Neural progenitor cell (in vitro differentiated cells): ENCODE data around the gene MLYCD. TPM values are rescaled to one million over a fixed set of nuclear protein-coding genes. Genes with fewer than 3 reads are reported as not detected.

Source experiments
- DNase-seq: peaks from one replicate; pipeline ENCODE4 v3.0.0-alpha.2; 2016; ENCODE audit warnings: low spot score
- H2AFZ ChIP-seq: fragments of 200-600 bp; sonication (generic); replicated peaks from 2 replicates; pipeline ENCODE4 v1.6.1; 2016; ENCODE audit warnings: antibody characterized with exemption
- H3F3A ChIP-seq: fragments of 200-600 bp; sonication (generic); 2 replicates; pipeline ENCODE4 v1.6.1; 2016; ENCODE audit warnings: antibody characterized with exemption, low read depth
- H3K27ac ChIP-seq: fragments of 200-600 bp; sonication (generic); 2 replicates; pipeline ENCODE4 v1.5.1; 2016; ENCODE audit warnings: mild to moderate bottlenecking
- H3K27me3 ChIP-seq: fragments of 200-600 bp; sonication (generic); 2 replicates; pipeline ENCODE4 v1.6.1; 2016; ENCODE audit warnings: mild to moderate bottlenecking, moderate library complexity
- H3K36me3 ChIP-seq: fragments of 200-600 bp; sonication (generic); 2 replicates; pipeline ENCODE4 v1.5.1; 2016
- H3K4me1 ChIP-seq: fragments of 200-600 bp; sonication (generic); 2 replicates; pipeline ENCODE4 v1.6.1; 2016; ENCODE audit warnings: mixed run types
- H3K4me2 ChIP-seq: fragments of 200-600 bp; sonication (generic); 2 replicates; pipeline ENCODE4 v1.6.1; 2016
- H3K4me3 ChIP-seq: fragments of 200-600 bp; sonication (generic); 2 replicates; pipeline ENCODE4 v1.5.1; 2016
- H3K79me2 ChIP-seq: fragments of 200-600 bp; sonication (generic); 2 replicates; pipeline ENCODE4 v1.6.1; 2016; ENCODE audit warnings: low read depth
- H3K9ac ChIP-seq: fragments of 200-600 bp; sonication (generic); 2 replicates; pipeline ENCODE4 v1.6.1; 2016
- H3K9me3 ChIP-seq: fragments of 200-600 bp; sonication (generic); 2 replicates; pipeline ENCODE4 v1.5.1; 2016; ENCODE audit warnings: low read depth
- H4K20me1 ChIP-seq: fragments of 200-600 bp; sonication (generic); 2 replicates; pipeline ENCODE4 v1.6.1; 2016; ENCODE audit warnings: low read depth
- H3K27ac Mint-ChIP-seq: 3 replicates; pipeline ENCODE4 v1.8.0; 2021; ENCODE audit warnings: mixed read lengths
- H3K27me3 Mint-ChIP-seq: 2 replicates; pipeline ENCODE4 v1.8.0; 2022; ENCODE audit warnings: low read depth, mild to moderate bottlenecking, inconsistent platforms, moderate library complexity, mixed read lengths; ENCODE audit not compliant: insufficient read depth
- H3K36me3 Mint-ChIP-seq: 3 replicates; pipeline ENCODE4 v1.8.0; 2021; ENCODE audit warnings: mixed read lengths
- H3K4me1 Mint-ChIP-seq: 3 replicates; pipeline ENCODE4 v1.8.0; 2021; ENCODE audit warnings: mixed read lengths
- H3K4me3 Mint-ChIP-seq: 3 replicates; pipeline ENCODE4 v1.8.0; 2021; ENCODE audit warnings: mild to moderate bottlenecking, moderate library complexity, mixed read lengths
- H3K9me3 Mint-ChIP-seq: 3 replicates; pipeline ENCODE4 v1.8.0; 2020; ENCODE audit warnings: mixed read lengths
- CTCF ChIP-seq: fragments of 200-600 bp; sonication (generic); IDR thresholded peaks from 2 replicates; pipeline ENCODE4 v1.5.1; 2017; ENCODE audit warnings: antibody characterized with exemption, mild to moderate bottlenecking
- EZH2 ChIP-seq: fragments of 200-600 bp; sonication (generic); IDR thresholded peaks from 2 replicates; pipeline ENCODE4 v1.6.1; 2017; ENCODE audit warnings: antibody characterized with exemption, mild to moderate bottlenecking, moderate library complexity
- EZH2phosphoT487 ChIP-seq: fragments of 200-600 bp; sonication (generic); IDR thresholded peaks from 2 replicates; pipeline ENCODE4 v1.6.1; 2017; ENCODE audit warnings: antibody characterized with exemption
- total RNA-seq: library from RNA; depleted of rRNA; stranded (reverse); fragments of >200 nt; gene quantifications from 2 replicates; pipeline ENCODE4 v1.2.3, GENCODE V29; 2015; ENCODE audit warnings: low replicate concordance

MLYCD gene
- total RNA-seq, 1 donor from 2014 or later: 2.5 TPM

DNA sequence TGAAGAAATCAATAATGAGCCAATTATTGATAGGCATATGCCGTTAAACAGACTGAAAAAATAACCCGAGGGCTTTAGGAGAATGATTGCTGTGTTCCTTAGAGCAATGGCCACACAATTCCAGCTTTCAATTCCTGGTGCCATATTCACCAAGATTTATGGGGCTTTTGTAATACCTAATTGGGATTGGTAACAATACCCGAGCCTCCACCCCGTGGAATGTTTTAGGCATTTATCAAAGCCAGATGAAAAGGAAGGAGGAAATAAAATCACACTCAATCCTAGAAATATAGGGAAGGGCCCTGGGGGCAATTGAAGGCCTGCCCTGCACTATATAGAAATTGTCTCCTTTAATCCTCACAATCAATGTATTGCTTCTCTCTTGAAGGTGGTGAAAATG lies 42.1 kb upstream of the MLYCD start:
- no peaks in the 10 kb centered on the region for H3K4me1 ChIP-seq
- H3K9me3 ChIP-seq: no peaks in the 10 kb centered on the region
- H3K36me3 ChIP-seq: no peaks in the 10 kb centered on the region
- H4K20me1 ChIP-seq: no peaks in the 10 kb centered on the region
- no peak overlapping the region for H3K27ac Mint-ChIP-seq
- no peaks in the 10 kb centered on the region for H3K36me3 Mint-ChIP-seq
- H3K4me2 ChIP-seq: no peak overlapping the region
- DNase-seq: no peak
- no peaks in the 10 kb centered on the region for H3K27me3 ChIP-seq
- peaks cover 15% of the 10 kb centered on the region for H3K27me3 Mint-ChIP-seq
- no peak overlapping the region for H3K4me3 ChIP-seq
- no peaks in the 10 kb centered on the region for H3F3A ChIP-seq
- peaks cover 9% of the 10 kb centered on the region for H3K4me1 Mint-ChIP-seq
- H3K4me3 Mint-ChIP-seq: no peak overlapping the region
- H3K9ac ChIP-seq: no peak overlapping the region
- no peak for TF ChIP-seq EZH2phosphoT487
- no peak for TF ChIP-seq CTCF
- no peak for TF ChIP-seq EZH2
- no peak overlapping the region for H3K27ac ChIP-seq
- no peaks in the 10 kb centered on the region for H3K79me2 ChIP-seq
- no peak overlapping the region for H2AFZ ChIP-seq
- H3K9me3 Mint-ChIP-seq: no peaks in the 10 kb centered on the region

GRCh38 chr16:83859265-83859664 lies 39.6 kb upstream of the MLYCD start:
- H3K36me3 Mint-ChIP-seq: no peaks in the 10 kb centered on the region
- H3K27ac ChIP-seq: no peak overlapping the region

DNA sequence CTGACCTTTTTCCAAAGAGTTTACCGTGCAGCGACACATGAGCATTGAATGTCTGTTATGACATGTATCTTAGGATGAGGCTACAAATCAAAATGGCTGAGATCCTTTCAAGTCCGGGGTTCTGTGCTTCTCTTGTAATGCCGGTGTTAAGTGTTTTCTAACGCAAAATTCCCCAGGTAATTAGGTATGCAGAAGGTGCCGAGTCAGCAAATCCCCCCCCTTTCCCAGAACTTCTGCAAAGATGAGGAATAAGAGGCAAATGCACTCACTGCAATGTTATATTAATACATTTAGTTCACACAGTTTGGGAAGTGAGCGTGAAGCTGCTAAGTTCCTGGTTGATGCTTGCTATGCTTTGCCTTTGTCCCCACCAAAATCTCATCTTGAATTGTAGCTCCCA lies 36.3 kb upstream of the MLYCD start:
- no peak for DNase-seq
- Histone ChIP-seq H3K4me1 (no peaks in the 10 kb centered on the region), H2AFZ (no peak overlapping the region), H4K20me1 (no peaks in the 10 kb centered on the region), H3K27ac (no peak overlapping the region), H3K9ac (no peak overlapping the region), H3K27me3 (no peaks in the 10 kb centered on the region), H3K4me3 (no peak overlapping the region), H3F3A (no peaks in the 10 kb centered on the region), H3K9me3 (no peaks in the 10 kb centered on the region), H3K4me2 (no peak overlapping the region), H3K79me2 (no peaks in the 10 kb centered on the region), H3K36me3 (no peaks in the 10 kb centered on the region)
- Mint-ChIP-seq H3K36me3 (no peaks in the 10 kb centered on the region), H3K9me3 (no peaks in the 10 kb centered on the region), H3K4me1 (no peaks in the 10 kb centered on the region), H3K27ac (no peak overlapping the region), H3K27me3 (peaks cover 9% of the 10 kb centered on the region), H3K4me3 (no peak overlapping the region)
- TF ChIP-seq EZH2 (no peak), EZH2phosphoT487 (no peak)

More at GRCh38 chr16:83859265-83859664, 39.6 kb upstream of the MLYCD start:
- Histone ChIP-seq H3F3A (no peaks in the 10 kb centered on the region), H3K4me2 (no peak overlapping the region), H3K27me3 (no peaks in the 10 kb centered on the region), H3K9ac (no peak overlapping the region), H2AFZ (no peak overlapping the region), H3K4me1 (no peaks in the 10 kb centered on the region), H4K20me1 (no peaks in the 10 kb centered on the region), H3K9me3 (no peaks in the 10 kb centered on the region), H3K4me3 (no peak overlapping the region), H3K79me2 (no peaks in the 10 kb centered on the region), H3K36me3 (no peaks in the 10 kb centered on the region)
- no peak overlapping the region for H3K4me3 Mint-ChIP-seq
- H3K27ac Mint-ChIP-seq: no peak overlapping the region
- peaks cover 9% of the 10 kb centered on the region for H3K27me3 Mint-ChIP-seq
- H3K4me1 Mint-ChIP-seq: no peaks in the 10 kb centered on the region
- no peak for DNase-seq
- TF ChIP-seq EZH2 (no peak), EZH2phosphoT487 (no peak), CTCF (no peak)
- H3K9me3 Mint-ChIP-seq: no peaks in the 10 kb centered on the region

DNA sequence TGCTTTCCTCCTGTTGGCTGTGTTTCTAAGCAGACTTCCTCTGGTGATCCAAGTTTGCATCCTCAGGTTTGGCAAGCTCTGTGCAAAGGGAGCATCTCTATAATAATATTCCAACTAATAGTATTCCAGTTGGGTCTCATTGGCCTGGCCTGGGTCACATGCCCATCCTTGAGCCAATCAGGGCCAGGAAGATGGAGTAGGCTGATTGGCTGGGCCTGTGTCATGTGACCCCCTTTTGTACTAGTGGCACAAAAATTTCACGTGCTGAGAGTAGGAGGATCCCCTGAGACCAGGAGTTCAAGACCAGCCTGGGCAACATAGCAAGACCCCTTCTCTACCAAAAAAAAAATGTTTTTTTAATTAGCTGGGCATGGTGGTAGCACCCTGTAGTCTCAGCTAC lies 35.2 kb upstream of the MLYCD start:
- H3K4me3 ChIP-seq: no peak overlapping the region
- Mint-ChIP-seq H3K4me3 (no peak overlapping the region), H3K27me3 (peaks cover 7% of the 10 kb centered on the region), H3K9me3 (no peaks in the 10 kb centered on the region), H3K36me3 (no peaks in the 10 kb centered on the region), H3K27ac (no peak overlapping the region), H3K4me1 (no peaks in the 10 kb centered on the region)
- H3K79me2 ChIP-seq: no peaks in the 10 kb centered on the region
- no peak overlapping the region for H3K4me2 ChIP-seq
- no peak overlapping the region for H3K27ac ChIP-seq
- TF ChIP-seq EZH2phosphoT487 (no peak), EZH2 (no peak), CTCF (no peak)
- no peaks in the 10 kb centered on the region for H4K20me1 ChIP-seq
- no peaks in the 10 kb centered on the region for H3K36me3 ChIP-seq
- no peak overlapping the region for H3K9ac ChIP-seq
- H3K9me3 ChIP-seq: no peaks in the 10 kb centered on the region
- H3F3A ChIP-seq: no peaks in the 10 kb centered on the region
- H2AFZ ChIP-seq: no peak overlapping the region
- no peaks in the 10 kb centered on the region for H3K27me3 ChIP-seq
- H3K4me1 ChIP-seq: no peaks in the 10 kb centered on the region
- no peak for DNase-seq
